Prostate gland (tissue), 2 donors: Measurements from ENCODE around the gene RFX7. TPM values are rescaled to one million over a fixed set of nuclear protein-coding genes. Genes with fewer than 3 reads are reported as not detected.

ENCODE experiments used
- DNase-seq: peaks from one replicate; pipeline ENCODE4 v3.0.0-alpha.2; 2019; ENCODE audit warnings: low spot score
- H3K27ac ChIP-seq, 2 donors: fragments of 200-600 bp; sonication (generic); 2 replicates each; pipeline ENCODE4 v1.5.1; 2017 to 2019
- H3K27me3 ChIP-seq: fragments of 200-600 bp; sonication (generic); replicated peaks from 2 replicates; pipeline ENCODE4 v1.5.1; 2019; ENCODE audit not compliant: insufficient read depth
- H3K36me3 ChIP-seq, 2 donors: fragments of 200-600 bp; sonication (generic); 1 replicate in 1 of 2; 2 replicates in 1 of 2; pipeline versions ENCODE4 v1.5.1 to v1.8.1; 2017 to 2019
- H3K4me1 ChIP-seq: fragments of 200-600 bp; sonication (generic); replicated peaks from 2 replicates; pipeline ENCODE4 v1.5.1; 2019
- H3K4me3 ChIP-seq, 2 donors: fragments of 200-600 bp; sonication (generic); 2 replicates each; pipeline ENCODE4 v1.5.1; 2017 to 2019
- H3K9me3 ChIP-seq: fragments of 200-600 bp; sonication (generic); 2 replicates; pipeline ENCODE4 v1.5.1; 2017
- CTCF ChIP-seq, 4 experiments: fragments of 200-600 bp in 2 of 4; fragments of 450-650 bp in 2 of 4; sonication (generic) in 2 of 4; IDR thresholded peaks; 1 replicate in 3 of 4; 2 replicates in 1 of 4; pipeline ENCODE4 v1.5.1; 2016 to 2019; ENCODE audit warnings: antibody characterized with exemption in 4 of 4, mild to moderate bottlenecking in 2 of 4, moderate library complexity in 2 of 4
- POLR2A ChIP-seq: fragments of 450-650 bp; IDR thresholded peaks from one replicate; pipeline ENCODE4 v1.6.1; 2016; ENCODE audit warnings: antibody characterized with exemption, mild to moderate bottlenecking
- POLR2AphosphoS5 ChIP-seq: sonication (generic); formaldehyde crosslinking; IDR thresholded peaks from one replicate; pipeline ENCODE4 v1.6.1; 2017; ENCODE audit warnings: antibody characterized with exemption
- WGBS: methylation state at CpG from one replicate; pipeline ENCODE4 v1.1.5; 2018; 5-methylcytosine and 5-hydroxymethylcytosine counted together
- intact Hi-C: fragments of 100-400 bp; cut with DNase I; formaldehyde crosslinking; loops from one replicate; pipeline ENCODE4 v1.14.2; 2022
- total RNA-seq, 2 donors: library from RNA; depleted of rRNA; stranded (reverse); fragments of >200 nt; gene quantifications; one replicate each; pipeline ENCODE4 v1.1.0, GENCODE V29; 2016

The RFX7 gene
- total RNA-seq, 2 donors from 2014 or later, result 9.3 to 15.1 TPM

- Histone ChIP-seq H3K4me1 (no peaks in the 10 kb centered on the region), H3K9me3 (no peaks in the 10 kb centered on the region), H3K27ac (peak overlapping the region; percentile 91 to 93), H3K4me3 (peak overlapping the region; percentile 84 to 90), H3K36me3 (no peaks in the 10 kb centered on the region), H3K27me3 (no peaks in the 10 kb centered on the region)
- peak; percentile 59 for DNase-seq
- intact Hi-C loops, result loop anchor here (10.0 kb wide), 1 partner anchor 181 kb away; no protein-coding TSS in a partner anchor
- WGBS, result under 1% methylated on average over 29 of the region's 29 CpGs
- no peak for TF ChIP-seq POLR2A
- no peak for TF ChIP-seq CTCF (IDR thresholded peaks at IDR 0.05)
- peak; percentile 22 for TF ChIP-seq POLR2AphosphoS5
These were observed 545 bp upstream of the RFX7 start for GRCh38 chr15:56244038-56244810.

- Histone ChIP-seq H3K4me1 (no peaks in the 10 kb centered on the region), H3K27ac (peak overlapping the region; percentile 91 to 93), H3K4me3 (peak overlapping the region; percentile 84 to 90), H3K9me3 (no peaks in the 10 kb centered on the region), H3K27me3 (no peaks in the 10 kb centered on the region), H3K36me3 (no peaks in the 10 kb centered on the region)
- intact Hi-C loops, result loop anchor here (10.0 kb wide), 1 partner anchor 182 kb away; no protein-coding TSS in a partner anchor
- DNase-seq, result no peak
- WGBS, result under 1% methylated on average over 13 of the region's 13 CpGs
- TF ChIP-seq POLR2AphosphoS5, result no peak
- TF ChIP-seq CTCF (IDR thresholded peaks at IDR 0.05), result no peak
- no peak for TF ChIP-seq POLR2A
These were observed 1.0 kb downstream of the RFX7 start for GRCh38 chr15:56242576-56243162.

GRCh38 chr15:56241374-56242105 is 2.1 kb downstream of the RFX7 start:
- peak overlapping the region in 1 of 2 donors; percentile 84 for H3K4me3 ChIP-seq
- no peaks in the 10 kb centered on the region for H3K4me1 ChIP-seq
- no peak overlapping the region for H3K27ac ChIP-seq
- no peaks in the 10 kb centered on the region for H3K27me3 ChIP-seq
- H3K9me3 ChIP-seq, result no peaks in the 10 kb centered on the region
- intact Hi-C loops, result loop anchor here (10.0 kb wide), 1 partner anchor 183 kb away; no protein-coding TSS in a partner anchor
- H3K36me3 ChIP-seq, result no peaks in the 10 kb centered on the region
- TF ChIP-seq POLR2A (no peak), CTCF (IDR thresholded peaks at IDR 0.05) (no peak), POLR2AphosphoS5 (no peak)
- 30% methylated on average over 5 of the region's 5 CpGs for WGBS
- DNase-seq, result no peak

- Histone ChIP-seq H3K27ac (no peak overlapping the region), H3K27me3 (no peaks in the 10 kb centered on the region), H3K4me1 (no peaks in the 10 kb centered on the region), H3K9me3 (no peaks in the 10 kb centered on the region), H3K36me3 (no peaks in the 10 kb centered on the region), H3K4me3 (no peak overlapping the region)
- TF ChIP-seq CTCF (IDR thresholded peaks at IDR 0.05), result no peak
- DNase-seq, result no peak
- intact Hi-C loops, result loop anchor here (10.0 kb wide), 1 partner anchor 184 kb away; no protein-coding TSS in a partner anchor
These were observed 3.3 kb downstream of the RFX7 start for GRCh38 chr15:56240390-56240789.
